DMS 273 (cell line): Measurements from ENCODE around the gene BASP1.
"Not testable (repeated sequence)": the region's sequence is repeated elsewhere in the genome, so short reads cannot be mapped to it uniquely, and the experiment has no call there.

Experiments used
- DNase-seq: peaks from one replicate; lab custom pipeline; 2025; ENCODE audit not compliant: unreplicated experiment; lab: John Stamatoyannopoulos, UW

The BASP1 gene

GRCh38 chr5:17190799-17191391 is 26.5 kb upstream of the BASP1 start:
- no peak for DNase-seq

- not testable (repeated sequence) for DNase-seq
These were observed 25.9 kb upstream of the BASP1 start for GRCh38 chr5:17191574-17191973.

- DNase-seq, result peak; percentile 9
These were observed 25.2 kb upstream of the BASP1 start for GRCh38 chr5:17192191-17192590.

- DNase-seq, result no peak
These were observed 21.4 kb upstream of the BASP1 start for GRCh38 chr5:17196024-17196423.

GRCh38 chr5:17196697-17197096 is 20.7 kb upstream of the BASP1 start:
- DNase-seq, result no peak

- DNase-seq, result peak; percentile 78
These were observed 13.9 kb upstream of the BASP1 start for GRCh38 chr5:17203329-17204132.

- peak; percentile 39 for DNase-seq
These were observed 13.3 kb upstream of the BASP1 start for GRCh38 chr5:17204133-17204489.

GRCh38 chr5:17206021-17206420 is 11.4 kb upstream of the BASP1 start:
- no peak for DNase-seq

GRCh38 chr5:17212191-17212590 is 5.2 kb upstream of the BASP1 start:
- DNase-seq, result no peak

GRCh38 chr5:17212996-17213395 is 4.4 kb upstream of the BASP1 start:
- no peak for DNase-seq

- DNase-seq, result no peak
These were observed 3.5 kb upstream of the BASP1 start for GRCh38 chr5:17213938-17214337.

- DNase-seq, result no peak
These were observed 2.5 kb upstream of the BASP1 start for GRCh38 chr5:17214893-17215292.

- DNase-seq, result no peak
These were observed 2.1 kb upstream of the BASP1 start for GRCh38 chr5:17215361-17215760.

- peak; percentile 94 for DNase-seq
These were observed 1.1 kb upstream of the BASP1 start for GRCh38 chr5:17216176-17216973.

GRCh38 chr5:17216974-17217492 is 398 bp upstream of the BASP1 start:
- DNase-seq, result peak; percentile 80

- DNase-seq, result peak; percentile 82
These were observed 1.0 kb downstream of the BASP1 start for GRCh38 chr5:17218353-17219005.

GRCh38 chr5:17219006-17219422 is 1.6 kb downstream of the BASP1 start:
- peak; percentile 65 for DNase-seq

GRCh38 chr5:17219469-17219868 is 2.0 kb downstream of the BASP1 start:
- no peak for DNase-seq

- no peak for DNase-seq
These were observed 2.6 kb downstream of the BASP1 start for GRCh38 chr5:17219992-17220391.

GRCh38 chr5:17220469-17220868 is 3.0 kb downstream of the BASP1 start:
- DNase-seq, result no peak
